Measurements from ENCODE around the gene ART3.
A peak's percentile ranks its signal among the peaks of the same experiment; 100 is the strongest.
"Not testable (repeated sequence)": the region's sequence is repeated elsewhere in the genome, so short reads cannot be mapped to it uniquely, and the experiment has no call there.

The ART3 gene

GRCh38 chr4:76074468-76074867 is at the start of gene ART3:
Gene ART3 (plus strand): TSS chr4:76074709. CDS start chr4:76075890, 1,181 bp downstream.
- no peak for DNase-seq

GRCh38 chr4:76028350-76028765 is 46.2 kb upstream of the ART3 start:
- peak; percentile 29 for DNase-seq

GRCh38 chr4:76029300-76029699 is 45.2 kb upstream of the ART3 start:
- no peak for DNase-seq

GRCh38 chr4:76035141-76035540 is 39.4 kb upstream of the ART3 start:
- no peak for DNase-seq

GRCh38 chr4:76035799-76036380 is 38.6 kb upstream of the ART3 start, which contains the start of gene CXCL11:
Gene CXCL11 (minus strand): TSS chr4:76036070. CDS start chr4:76035987, 83 bp downstream.
- no peak for DNase-seq

- DNase-seq: no peak
These were observed 37.7 kb upstream of the ART3 start for GRCh38 chr4:76036855-76037254.

- peak; percentile 25 for DNase-seq
These were observed 32.1 kb upstream of the ART3 start for GRCh38 chr4:76042241-76042998.

- DNase-seq: not testable (repeated sequence)
These were observed 31.2 kb upstream of the ART3 start for GRCh38 chr4:76043306-76043705.

- not testable (repeated sequence) for DNase-seq
These were observed 29.8 kb upstream of the ART3 start for GRCh38 chr4:76044686-76045085.

- DNase-seq: not testable (repeated sequence)
These were observed 24.6 kb upstream of the ART3 start for GRCh38 chr4:76049860-76050416.

GRCh38 chr4:76050560-76051050 is 23.9 kb upstream of the ART3 start:
- not testable (repeated sequence) for DNase-seq

- no peak for DNase-seq
These were observed 20.8 kb upstream of the ART3 start for GRCh38 chr4:76053730-76054129.

GRCh38 chr4:76055016-76055415 is 19.5 kb upstream of the ART3 start:
- DNase-seq: no peak

GRCh38 chr4:76055421-76055820 is 19.1 kb upstream of the ART3 start:
- no peak for DNase-seq

GRCh38 chr4:76058302-76058701 is 16.2 kb upstream of the ART3 start:
- no peak for DNase-seq

- no peak for DNase-seq
These were observed 15.6 kb upstream of the ART3 start for GRCh38 chr4:76058888-76059426.

- DNase-seq: no peak
These were observed 14.8 kb upstream of the ART3 start for GRCh38 chr4:76059750-76060149.

- DNase-seq: no peak
These were observed 14.0 kb upstream of the ART3 start for GRCh38 chr4:76060506-76060905.

- DNase-seq: no peak
These were observed 13.1 kb upstream of the ART3 start for GRCh38 chr4:76061421-76061820.

GRCh38 chr4:76061982-76062381 is 12.5 kb upstream of the ART3 start:
- DNase-seq: no peak

GRCh38 chr4:76066546-76066945 is 8.0 kb upstream of the ART3 start:
- DNase-seq: no peak

GRCh38 chr4:76067652-76068286 is 6.7 kb upstream of the ART3 start:
- DNase-seq: peak; percentile 76

GRCh38 chr4:76072760-76073159 is 1.7 kb upstream of the ART3 start:
- no peak for DNase-seq
